Measurements from ENCODE around the gene CDCA4. TPM values are rescaled to one million over a fixed set of nuclear protein-coding genes. Genes with fewer than 3 reads are reported as not detected.

Gene CDCA4
- total RNA-seq, 3 donors from 2014 or later = 4.3 to 8.7 (median 5.6) TPM

DNA sequence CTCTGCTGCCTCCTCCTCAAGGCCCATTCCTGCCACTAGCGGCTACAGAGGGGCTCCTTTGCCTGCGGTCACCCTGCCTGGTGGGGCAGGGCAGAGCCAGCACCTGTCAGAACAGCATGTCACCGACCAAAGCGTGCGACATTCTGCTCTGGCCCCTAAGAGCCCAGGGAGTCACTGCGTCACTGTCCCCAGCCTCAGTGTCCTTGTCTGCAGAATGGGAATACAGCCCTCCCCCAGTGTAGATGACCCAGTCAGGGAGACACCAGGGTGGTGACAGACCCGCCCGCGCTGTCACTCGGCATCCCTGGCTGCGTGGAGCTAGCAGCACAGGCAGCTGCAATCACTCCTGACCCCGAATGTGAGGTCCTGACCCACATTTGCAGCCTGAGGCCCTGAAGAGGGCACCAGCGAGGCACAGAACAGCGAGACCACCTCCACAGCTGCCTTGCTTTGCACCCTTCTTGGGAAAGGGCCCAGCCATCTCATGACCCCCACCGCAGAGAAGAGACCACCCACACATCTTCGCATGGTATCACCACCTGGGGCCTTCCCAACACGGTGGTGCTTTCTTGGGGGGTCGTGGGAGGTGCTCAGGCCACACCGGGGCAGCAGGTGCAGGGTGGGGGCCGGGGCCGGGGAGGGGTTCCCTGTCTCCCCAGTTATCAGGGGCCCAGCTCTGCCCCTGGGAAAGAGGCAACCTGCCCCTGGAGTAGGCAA, 45.2 kb downstream of the CDCA4 start:
- Histone ChIP-seq H3K9me3 (no peaks in the 10 kb centered on the region), H3K4me1 (ENCODE audit: low read depth) (peaks cover 53% of the 10 kb centered on the region), H3K4me3 (no peak overlapping the region), H3K36me3 (ENCODE audit: low read depth) (no peaks in the 10 kb centered on the region)
- intact Hi-C loops (cut with DNase I, micrococcal nuclease) = loop anchor here (10.0 kb wide), 1 partner anchor 69 kb away; no protein-coding TSS in a partner anchor
- TF ChIP-seq, protein P1, sequence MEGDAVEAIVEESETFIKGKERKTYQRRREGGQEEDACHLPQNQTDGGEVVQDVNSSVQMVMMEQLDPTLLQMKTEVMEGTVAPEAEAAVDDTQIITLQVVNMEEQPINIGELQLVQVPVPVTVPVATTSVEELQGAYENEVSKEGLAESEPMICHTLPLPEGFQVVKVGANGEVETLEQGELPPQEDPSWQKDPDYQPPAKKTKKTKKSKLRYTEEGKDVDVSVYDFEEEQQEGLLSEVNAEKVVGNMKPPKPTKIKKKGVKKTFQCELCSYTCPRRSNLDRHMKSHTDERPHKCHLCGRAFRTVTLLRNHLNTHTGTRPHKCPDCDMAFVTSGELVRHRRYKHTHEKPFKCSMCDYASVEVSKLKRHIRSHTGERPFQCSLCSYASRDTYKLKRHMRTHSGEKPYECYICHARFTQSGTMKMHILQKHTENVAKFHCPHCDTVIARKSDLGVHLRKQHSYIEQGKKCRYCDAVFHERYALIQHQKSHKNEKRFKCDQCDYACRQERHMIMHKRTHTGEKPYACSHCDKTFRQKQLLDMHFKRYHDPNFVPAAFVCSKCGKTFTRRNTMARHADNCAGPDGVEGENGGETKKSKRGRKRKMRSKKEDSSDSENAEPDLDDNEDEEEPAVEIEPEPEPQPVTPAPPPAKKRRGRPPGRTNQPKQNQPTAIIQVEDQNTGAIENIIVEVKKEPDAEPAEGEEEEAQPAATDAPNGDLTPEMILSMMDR (IDR thresholded peaks at IDR 0.05) = no peak
- DNase-seq (peak in 2 of 3 donors; percentile 7 to 48), ATAC-seq (no peak)

DNA sequence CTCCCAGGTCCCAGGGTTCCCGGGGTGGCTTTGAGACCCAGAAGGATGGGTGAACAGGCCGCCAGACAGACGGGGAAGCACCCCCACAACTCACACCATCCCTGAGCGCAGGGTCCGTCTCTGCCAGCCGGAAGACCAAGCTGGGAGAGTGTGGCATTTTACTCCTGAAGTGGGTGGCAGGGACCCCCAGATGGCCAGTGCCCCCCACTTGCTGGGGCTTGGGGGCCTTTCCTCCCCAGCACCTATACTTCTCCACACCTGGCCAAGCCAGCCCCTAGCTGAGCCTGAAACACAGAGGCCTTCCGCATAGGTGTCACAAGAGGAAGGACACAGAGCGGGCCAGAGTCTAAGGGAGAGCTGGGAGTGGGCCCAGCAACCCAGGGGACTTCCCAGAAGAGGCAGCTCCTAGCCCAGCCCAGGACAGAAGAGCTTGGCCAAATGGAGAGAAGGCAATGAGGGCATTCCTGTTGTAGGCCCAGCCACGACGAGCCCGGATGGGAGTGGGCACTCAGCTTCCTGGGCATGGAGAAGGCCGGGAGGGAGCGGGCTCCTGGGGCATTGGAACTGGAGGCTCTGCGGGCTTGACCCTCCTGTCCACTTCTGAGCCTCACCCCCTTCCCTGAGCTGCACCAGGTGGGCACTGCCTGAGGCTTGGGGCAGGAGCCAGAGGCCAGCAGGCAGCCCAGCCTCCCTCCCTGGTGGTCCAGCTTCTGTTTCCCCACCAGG, 46.1 kb downstream of the CDCA4 start:
- Histone ChIP-seq H3K36me3 (ENCODE audit: low read depth) (no peaks in the 10 kb centered on the region), H3K4me3 (no peak overlapping the region), H3K4me1 (ENCODE audit: low read depth) (peaks cover 53% of the 10 kb centered on the region), H3K9me3 (no peaks in the 10 kb centered on the region)
- intact Hi-C loops (cut with DNase I, micrococcal nuclease) = loop anchor here (10.0 kb wide), 1 partner anchor 70 kb away; no protein-coding TSS in a partner anchor
- ATAC-seq (no peak), DNase-seq (peak in 2 of 3 donors; percentile 30 to 40)
- TF ChIP-seq, protein P1 (IDR thresholded peaks at IDR 0.05) = no peak

DNA sequence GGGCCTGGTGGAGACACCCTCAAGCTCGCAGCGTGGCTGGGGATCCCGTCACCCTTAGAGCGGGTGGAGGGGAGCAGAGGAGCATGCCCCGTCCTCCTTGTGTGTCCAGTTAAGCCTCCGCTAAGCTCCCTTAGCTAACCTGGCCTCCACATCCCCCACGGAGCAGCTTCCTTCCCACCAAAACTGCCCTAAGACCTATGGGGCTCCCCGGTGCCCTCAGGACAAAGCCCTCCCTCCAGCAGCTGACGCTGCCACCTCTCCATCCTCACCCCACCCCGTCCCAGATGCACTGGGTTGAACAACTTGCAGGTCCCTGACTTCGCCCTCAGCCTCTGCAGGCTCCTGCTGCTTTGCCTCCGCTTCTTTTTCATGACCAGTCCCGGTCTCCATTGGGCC, 46.7 kb downstream of the CDCA4 start:
- H3K4me1 ChIP-seq (ENCODE audit: low read depth) = peaks cover 53% of the 10 kb centered on the region
- intact Hi-C loops (cut with DNase I, micrococcal nuclease) = loop anchor here (10.0 kb wide), 1 partner anchor 71 kb away; no protein-coding TSS in a partner anchor
- TF ChIP-seq, protein P1 (IDR thresholded peaks at IDR 0.05) = no peak
- no peaks in the 10 kb centered on the region for H3K9me3 ChIP-seq
- no peak for ATAC-seq
- DNase-seq = peak in 1 of 3 donors; percentile 47
- H3K4me3 ChIP-seq = no peak overlapping the region
- no peaks in the 10 kb centered on the region for H3K36me3 ChIP-seq (ENCODE audit: low read depth)

DNA sequence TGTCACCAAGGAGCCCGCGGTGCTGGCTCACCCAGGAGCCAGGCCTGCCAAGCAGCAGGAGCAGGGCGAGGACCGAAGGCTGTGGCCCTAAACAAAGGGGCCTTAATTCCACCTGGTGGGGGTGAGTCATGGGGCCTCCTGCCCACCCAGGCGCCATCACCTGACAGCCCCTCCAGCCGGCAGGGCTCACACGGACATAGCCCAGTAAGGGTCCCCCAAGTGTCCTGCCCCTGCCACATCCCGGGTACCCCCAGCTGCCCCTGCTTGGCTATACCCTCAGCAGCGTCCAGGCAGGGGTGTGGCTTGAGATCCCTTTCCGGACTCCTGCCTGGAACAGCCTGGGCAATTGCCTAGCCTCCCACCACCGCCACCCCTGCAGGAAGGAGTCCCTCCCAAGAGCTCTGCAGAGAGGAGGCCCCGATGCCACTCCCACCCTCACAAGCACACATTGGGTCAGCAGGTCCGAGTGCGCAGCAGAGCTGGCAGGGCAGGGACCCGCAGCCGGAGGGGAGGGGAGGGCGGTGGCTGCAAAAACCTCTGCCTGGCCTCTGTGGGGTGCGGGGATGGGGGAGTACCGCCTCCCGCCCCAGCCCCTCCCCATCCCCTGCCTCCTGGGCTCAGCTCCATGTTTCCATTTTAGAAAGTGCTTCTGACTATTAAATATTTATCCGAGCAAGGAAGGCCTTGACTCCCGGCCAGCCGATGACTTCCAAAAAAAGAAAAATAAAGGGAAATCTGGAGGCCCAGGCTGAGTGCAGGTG, 47.3 kb downstream of the CDCA4 start:
- ATAC-seq (no peak), DNase-seq (peak; percentile 62 to 78 (median 65))
- TF ChIP-seq, protein P1 (IDR thresholded peaks at IDR 0.05) = no peak
- H3K36me3 ChIP-seq (ENCODE audit: low read depth) = no peaks in the 10 kb centered on the region
- H3K4me3 ChIP-seq = no peak overlapping the region
- intact Hi-C loops (cut with DNase I, micrococcal nuclease) = loop anchor here (10.0 kb wide), 1 partner anchor 71 kb away; no protein-coding TSS in a partner anchor
- H3K9me3 ChIP-seq = no peaks in the 10 kb centered on the region
- H3K4me1 ChIP-seq (ENCODE audit: low read depth) = peaks cover 52% of the 10 kb centered on the region

DNA sequence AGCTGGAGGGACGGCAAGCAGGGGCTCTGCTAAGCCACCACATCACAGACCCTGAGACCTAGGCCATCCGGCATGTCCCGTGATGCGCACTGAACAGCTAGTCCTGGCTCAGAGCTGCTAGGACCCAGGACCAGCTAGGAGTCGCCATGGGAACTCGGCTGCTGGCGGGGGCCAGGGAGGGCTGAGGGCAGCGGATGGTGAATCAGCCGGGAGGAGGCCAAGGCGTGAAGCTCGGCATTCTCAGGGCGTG, 47.8 kb downstream of the CDCA4 start:
- intact Hi-C loops (cut with DNase I, micrococcal nuclease) = loop anchor here (10.0 kb wide), 1 partner anchor 72 kb away; no protein-coding TSS in a partner anchor
- peaks cover 57% of the 10 kb centered on the region for H3K4me1 ChIP-seq (ENCODE audit: low read depth)
- peak; percentile 72 for ATAC-seq

More for the DNA sequence above, 47.8 kb downstream of the CDCA4 start:
- Histone ChIP-seq H3K9me3 (no peaks in the 10 kb centered on the region), H3K4me3 (no peak overlapping the region), H3K36me3 (ENCODE audit: low read depth) (no peaks in the 10 kb centered on the region)
- TF ChIP-seq, protein P1 (IDR thresholded peaks at IDR 0.05) = no peak
- peak; percentile 63 to 87 (median 76) for DNase-seq
